SJCRH30 (cell line): ENCODE measurements around the gene SHROOM1. TPM values are rescaled to one million over a fixed set of nuclear protein-coding genes. Genes with fewer than 3 reads are reported as not detected.

Experiments
- DNase-seq, 2 experiments: peaks; one replicate each; pipeline ENCODE4 v3.0.0-alpha.2; 2015 to 2020
- H3K27ac ChIP-seq: fragments of 250-450 bp; sonication (Bioruptor Pico); 2 replicates; pipeline ENCODE4 v1.5.1; 2020; ENCODE audit warnings: mild to moderate bottlenecking, moderate library complexity
- H3K27me3 ChIP-seq: fragments of 250-450 bp; sonication (Bioruptor Pico); 2 replicates; pipeline ENCODE4 v1.5.1; 2020; ENCODE audit warnings: mild to moderate bottlenecking, moderate library complexity
- H3K36me3 ChIP-seq: fragments of 250-450 bp; sonication (Bioruptor Pico); 2 replicates; pipeline ENCODE4 v1.5.1; 2020; ENCODE audit warnings: mild to moderate bottlenecking, moderate library complexity
- H3K4me1 ChIP-seq: fragments of 250-450 bp; sonication (Bioruptor Pico); 2 replicates; pipeline ENCODE4 v1.5.1; 2020; ENCODE audit warnings: mild to moderate bottlenecking, moderate library complexity
- H3K4me3 ChIP-seq: fragments of 250-450 bp; sonication (Bioruptor Pico); 2 replicates; pipeline ENCODE4 v1.5.1; 2020; ENCODE audit warnings: mild to moderate bottlenecking, moderate library complexity
- H3K9me3 ChIP-seq: fragments of 250-450 bp; sonication (Bioruptor Pico); replicated peaks from 2 replicates; pipeline ENCODE4 v1.5.1; 2020; ENCODE audit warnings: mild to moderate bottlenecking, moderate library complexity
- total RNA-seq: library from RNA; depleted of rRNA; stranded (reverse); fragments of >200 nt; shearing (Covaris generic); gene quantifications from 2 replicates; pipeline ENCODE4 v1.2.3, GENCODE V29; 2014

The SHROOM1 gene
- total RNA-seq, 1 experiment from 2014 or later: 1.6 TPM

- Histone ChIP-seq H3K9me3 (no peaks in the 10 kb centered on the region), H3K4me1 (peaks cover 17% of the 10 kb centered on the region), H3K27ac (no peak overlapping the region), H3K27me3 (no peaks in the 10 kb centered on the region), H3K36me3 (no peaks in the 10 kb centered on the region), H3K4me3 (no peak overlapping the region)
- no peak for DNase-seq
Observed at GRCh38 chr5:132822650-132823480, 7.6 kb downstream of the SHROOM1 start.

- DNase-seq: peak; percentile 64 to 69
- Histone ChIP-seq H3K4me1 (peaks cover 17% of the 10 kb centered on the region), H3K9me3 (no peaks in the 10 kb centered on the region), H3K4me3 (no peak overlapping the region), H3K36me3 (no peaks in the 10 kb centered on the region), H3K27me3 (no peaks in the 10 kb centered on the region), H3K27ac (peak overlapping the region; percentile 23)
Observed at GRCh38 chr5:132821791-132822190, 8.7 kb downstream of the SHROOM1 start.

GRCh38 chr5:132821350-132821749, 9.1 kb downstream of the SHROOM1 start:
- peaks cover 17% of the 10 kb centered on the region for H3K4me1 ChIP-seq
- peak overlapping the region; percentile 23 for H3K27ac ChIP-seq
- no peaks in the 10 kb centered on the region for H3K36me3 ChIP-seq
- DNase-seq: no peak
- no peaks in the 10 kb centered on the region for H3K27me3 ChIP-seq
- no peak overlapping the region for H3K4me3 ChIP-seq
- H3K9me3 ChIP-seq: no peaks in the 10 kb centered on the region

GRCh38 chr5:132820162-132820754, 10.2 kb downstream of the SHROOM1 start:
- Histone ChIP-seq H3K4me3 (no peak overlapping the region), H3K27me3 (no peaks in the 10 kb centered on the region), H3K4me1 (peaks cover 17% of the 10 kb centered on the region), H3K27ac (no peak overlapping the region), H3K36me3 (no peaks in the 10 kb centered on the region), H3K9me3 (no peaks in the 10 kb centered on the region)
- DNase-seq: peak; percentile 90 to 96

- Histone ChIP-seq H3K27ac (no peak overlapping the region), H3K4me3 (no peak overlapping the region), H3K4me1 (peaks cover 17% of the 10 kb centered on the region), H3K9me3 (no peaks in the 10 kb centered on the region), H3K27me3 (no peaks in the 10 kb centered on the region), H3K36me3 (no peaks in the 10 kb centered on the region)
- DNase-seq: no peak
Observed at GRCh38 chr5:132819468-132819867, 11.0 kb downstream of the SHROOM1 start.

GRCh38 chr5:132817011-132817410, 13.4 kb downstream of the SHROOM1 start:
- H3K36me3 ChIP-seq: no peaks in the 10 kb centered on the region
- peaks cover 2% of the 10 kb centered on the region; the same call in 1 of the 2 replicates for H3K27me3 ChIP-seq
- H3K4me3 ChIP-seq: no peak overlapping the region
- no peaks in the 10 kb centered on the region for H3K9me3 ChIP-seq
- no peak for DNase-seq
- H3K4me1 ChIP-seq: peaks cover 16% of the 10 kb centered on the region
- no peak overlapping the region for H3K27ac ChIP-seq

GRCh38 chr5:132816554-132816953, 13.9 kb downstream of the SHROOM1 start:
- H3K27ac ChIP-seq: no peak overlapping the region
- no peak for DNase-seq
- H3K27me3 ChIP-seq: peaks cover 4% of the 10 kb centered on the region; the same call in 1 of the 2 replicates
- H3K9me3 ChIP-seq: no peaks in the 10 kb centered on the region
- peaks cover 11% of the 10 kb centered on the region for H3K4me1 ChIP-seq
- H3K36me3 ChIP-seq: no peaks in the 10 kb centered on the region
- no peak overlapping the region for H3K4me3 ChIP-seq

- no peak overlapping the region for H3K4me3 ChIP-seq
- H3K27me3 ChIP-seq: peaks cover 4% of the 10 kb centered on the region; the same call in 1 of the 2 replicates
- peaks cover 7% of the 10 kb centered on the region for H3K4me1 ChIP-seq
- no peaks in the 10 kb centered on the region for H3K9me3 ChIP-seq
- no peak overlapping the region for H3K27ac ChIP-seq
- H3K36me3 ChIP-seq: no peaks in the 10 kb centered on the region
- DNase-seq: no peak
Observed at GRCh38 chr5:132816083-132816482, 14.4 kb downstream of the SHROOM1 start.

- Histone ChIP-seq H3K27ac (no peak overlapping the region), H3K36me3 (no peaks in the 10 kb centered on the region), H3K27me3 (peaks cover 4% of the 10 kb centered on the region; the same call in 1 of the 2 replicates), H3K4me3 (no peak overlapping the region), H3K9me3 (no peaks in the 10 kb centered on the region), H3K4me1 (peaks cover 3% of the 10 kb centered on the region; the same call in 1 of the 2 replicates)
- DNase-seq: no peak
Observed at GRCh38 chr5:132815454-132815853, 15.0 kb downstream of the SHROOM1 start.

GRCh38 chr5:132814503-132815294, 15.7 kb downstream of the SHROOM1 start:
- no peak for DNase-seq
- no peak overlapping the region for H3K27ac ChIP-seq
- H3K36me3 ChIP-seq: no peaks in the 10 kb centered on the region
- peaks cover 4% of the 10 kb centered on the region; the same call in 1 of the 2 replicates for H3K27me3 ChIP-seq
- no peaks in the 10 kb centered on the region for H3K9me3 ChIP-seq
- no peak overlapping the region for H3K4me3 ChIP-seq
- no peaks in the 10 kb centered on the region for H3K4me1 ChIP-seq

- no peak for DNase-seq
- no peaks in the 10 kb centered on the region for H3K36me3 ChIP-seq
- peaks cover 4% of the 10 kb centered on the region; the same call in 1 of the 2 replicates for H3K27me3 ChIP-seq
- H3K9me3 ChIP-seq: no peaks in the 10 kb centered on the region
- no peak overlapping the region for H3K4me3 ChIP-seq
- no peaks in the 10 kb centered on the region for H3K4me1 ChIP-seq
- H3K27ac ChIP-seq: no peak overlapping the region
Observed at GRCh38 chr5:132813599-132814502, 16.6 kb downstream of the SHROOM1 start.

GRCh38 chr5:132812781-132813598, 17.5 kb downstream of the SHROOM1 start, which contains the start of gene SOWAHA:
SOWAHA (plus strand) TSS chr5:132813302; CDS start chr5:132813622, 320 bp downstream.
- Histone ChIP-seq H3K9me3 (no peaks in the 10 kb centered on the region), H3K27ac (no peak within 1 kb of the TSS), H3K27me3 (peaks cover 4% of the 10 kb centered on the region; the same call in 1 of the 2 replicates), H3K4me3 (peak within 1 kb of the TSS; percentile 38), H3K4me1 (no peaks in the 10 kb centered on the region), H3K36me3 (no peaks in the 10 kb centered on the region)
- DNase-seq: peak; percentile 22 to 37

GRCh38 chr5:132812123-132812765, 18.2 kb downstream of the SHROOM1 start:
- no peaks in the 10 kb centered on the region for H3K36me3 ChIP-seq
- peaks cover 4% of the 10 kb centered on the region; the same call in 1 of the 2 replicates for H3K27me3 ChIP-seq
- peak overlapping the region; percentile 38 for H3K4me3 ChIP-seq
- no peak overlapping the region for H3K27ac ChIP-seq
- no peak for DNase-seq
- H3K9me3 ChIP-seq: no peaks in the 10 kb centered on the region
- H3K4me1 ChIP-seq: no peaks in the 10 kb centered on the region
